A549 (cell line): ENCODE data around the gene ZDHHC9. TPM values are rescaled to one million over a fixed set of nuclear protein-coding genes. Genes with fewer than 3 reads are reported as not detected.

Experiments used
- ATAC-seq, 2 experiments: fragments of 200-7000 bp in 1 of 2; fragments of >200 bp in 1 of 2; cut with Nextera tagmentation in 1 of 2; cut with Tn5 transposase in 1 of 2; 3 replicates each; pipeline versions ENCODE4 v1.8.0 to v1.9.1; 2018 to 2020; ENCODE audit warnings: mild to moderate bottlenecking in 1 of 2, moderate library complexity in 1 of 2
- CTCF ChIA-PET: fragments of 300-600 bp; sonication (Branson Sonifier 250); formaldehyde crosslinking; extraction: SDS; loops from one replicate; lab custom pipeline; 2021; ENCODE audit warnings: antibody characterized with exemption, inconsistent platforms; lab: Yijun Ruan, JAX
- POLR2A ChIA-PET: fragments of 350-600 bp; formaldehyde crosslinking; extraction: SDS; loops from one replicate; lab custom pipeline; 2021; ENCODE audit warnings: antibody characterized with exemption, inconsistent platforms; lab: Yijun Ruan, JAX
- DNase-seq, 2 experiments: peaks; one replicate each; pipeline versions ENCODE4 v3.0.0 to v3.0.0-alpha.2; 2011 to 2016; ENCODE audit warnings: low read depth in 1 of 2, low spot score in 1 of 2
- FAIRE-seq: peaks from 2 replicates; lab custom pipeline; 2011; peaks lifted over from hg19 to GRCh38; lab: Jason Lieb, UNC
- H3K27ac ChIP-seq, 2 experiments: fragments of >200 bp; sonication (Bioruptor Twin); formaldehyde crosslinking; 3 replicates each; pipeline ENCODE4 v1.5.1; 2016 to 2017
- H3K4me1 ChIP-seq: fragments of >200 bp; sonication (Bioruptor Twin); formaldehyde crosslinking; 3 replicates; pipeline ENCODE4 v1.6.1; 2016
- H3K4me2 ChIP-seq: fragments of >200 bp; sonication (Bioruptor Twin); formaldehyde crosslinking; 3 replicates; pipeline ENCODE4 v1.6.1; 2016
- H3K4me3 ChIP-seq: fragments of >200 bp; sonication (Bioruptor Twin); formaldehyde crosslinking; 3 replicates; pipeline ENCODE4 v1.5.1; 2016
- H3K9me3 ChIP-seq: fragments of >200 bp; sonication (Bioruptor Twin); formaldehyde crosslinking; 3 replicates; pipeline ENCODE4 v1.6.1; 2016
- CBX8 ChIP-seq: fragments of 200-600 bp; sonication (generic); IDR thresholded peaks from 2 replicates; pipeline ENCODE4 v1.6.1; 2016
- CEBPB ChIP-seq, 2 experiments: fragments of >200 bp in 1 of 2; sonication (Bioruptor Twin) in 1 of 2; formaldehyde crosslinking in 1 of 2; IDR thresholded peaks; 2 replicates each; pipeline ENCODE4 v1.6.1; 2012 to 2016
- CHD2 ChIP-seq: fragments of 150-350 bp; IDR thresholded peaks from 2 replicates; pipeline ENCODE4 v1.6.1; 2014; ENCODE audit warnings: low read length; ENCODE audit not compliant: partially characterized antibody
- CHD4 ChIP-seq: fragments of 200-600 bp; sonication (generic); IDR thresholded peaks from 2 replicates; pipeline ENCODE4 v1.6.1; 2016; ENCODE audit warnings: antibody characterized with exemption, mild to moderate bottlenecking, borderline replicate concordance
- CTCF ChIP-seq: fragments of >200 bp; sonication (Bioruptor Twin); formaldehyde crosslinking; IDR thresholded peaks from 3 replicates; pipeline ENCODE4 v1.5.1; 2016
- EHMT2 ChIP-seq: fragments of 200-600 bp; sonication (generic); IDR thresholded peaks from 2 replicates; pipeline ENCODE4 v1.6.1; 2016; ENCODE audit warnings: antibody characterized with exemption, low read depth, mild to moderate bottlenecking, moderate library complexity
- ELK1 ChIP-seq: fragments of 150-350 bp; IDR thresholded peaks from 2 replicates; pipeline ENCODE4 v1.6.1; 2014; ENCODE audit warnings: low read depth, mild to moderate bottlenecking, low read length
- FOSB ChIP-seq: fragments of 250-450 bp; sonication (Bioruptor Pico); IDR thresholded peaks from 2 replicates; pipeline ENCODE4 v1.5.0; 2020; ENCODE audit warnings: mild to moderate bottlenecking, moderate library complexity
- HDAC2 ChIP-seq: fragments of 200-600 bp; sonication (generic); IDR thresholded peaks from 2 replicates; pipeline ENCODE4 v1.6.1; 2016
- HOXA7 ChIP-seq: fragments of 250-450 bp; sonication (Bioruptor Pico); IDR thresholded peaks from 2 replicates; pipeline ENCODE4 v1.5.0; 2020; ENCODE audit warnings: mild to moderate bottlenecking, moderate library complexity
- HOXB13 ChIP-seq: fragments of 250-450 bp; sonication (Bioruptor Pico); IDR thresholded peaks from 2 replicates; pipeline ENCODE4 v1.5.0; 2020; ENCODE audit warnings: low read depth, mild to moderate bottlenecking, moderate library complexity
- JUNB ChIP-seq: fragments of >200 bp; sonication (Bioruptor Twin); formaldehyde crosslinking; IDR thresholded peaks from 2 replicates; pipeline ENCODE4 v1.6.1; 2016
- KDM5A ChIP-seq: fragments of 200-600 bp; sonication (generic); IDR thresholded peaks from 2 replicates; pipeline ENCODE4 v1.6.1; 2016; ENCODE audit warnings: antibody characterized with exemption, mild to moderate bottlenecking
- MAZ ChIP-seq: fragments of 150-350 bp; IDR thresholded peaks from 2 replicates; pipeline ENCODE4 v1.6.1; 2014; ENCODE audit warnings: antibody characterized with exemption, low read depth, low read length, borderline replicate concordance
- PBX3 ChIP-seq: IDR thresholded peaks from 2 replicates; pipeline ENCODE4 v1.6.1; 2012
- POLR2AphosphoS2 ChIP-seq: conservative IDR thresholded peaks from 2 replicates; pipeline ENCODE4 v1.6.1; 2012; ENCODE audit warnings: low read length, improper control_type of control experiment, inconsistent platforms
- RAD21 ChIP-seq, 2 experiments: fragments of >200 bp in 1 of 2; sonication (Bioruptor Twin) in 1 of 2; formaldehyde crosslinking in 1 of 2; IDR thresholded peaks in 1 of 2; conservative IDR thresholded peaks in 1 of 2; 2 replicates in 1 of 2; 3 replicates in 1 of 2; pipeline ENCODE4 v1.6.1; 2012 to 2018; ENCODE audit warnings: inconsistent platforms in 1 of 2
- RCOR1 ChIP-seq: fragments of 150-350 bp; IDR thresholded peaks from 2 replicates; pipeline ENCODE4 v1.6.1; 2014; ENCODE audit warnings: antibody characterized with exemption, low read length, low read depth
- REST ChIP-seq: fragments of 200-600 bp; sonication (generic); IDR thresholded peaks from 2 replicates; pipeline ENCODE4 v1.6.1; 2016; ENCODE audit warnings: antibody characterized with exemption, mild to moderate bottlenecking, moderate library complexity
- RNF2 ChIP-seq: fragments of 200-600 bp; sonication (generic); IDR thresholded peaks from 2 replicates; pipeline ENCODE4 v1.6.1; 2016; ENCODE audit warnings: low read depth, mild to moderate bottlenecking, antibody characterized with exemption, moderate library complexity, borderline replicate concordance
- SREBF2 ChIP-seq: fragments of 450-650 bp; IDR thresholded peaks from 2 replicates; pipeline ENCODE4 v1.6.1; 2014; ENCODE audit warnings: mild to moderate bottlenecking, moderate library complexity
- TFCP2L1 ChIP-seq: fragments of 250-450 bp; sonication (Bioruptor Pico); IDR thresholded peaks from 2 replicates; pipeline ENCODE4 v1.5.0; 2021; ENCODE audit warnings: mild to moderate bottlenecking
- TP53 ChIP-seq: fragments of 250-450 bp; sonication (Bioruptor Pico); IDR thresholded peaks from 2 replicates; pipeline ENCODE4 v1.5.0; 2021; ENCODE audit warnings: mild to moderate bottlenecking, moderate library complexity
- USF2 ChIP-seq: fragments of 450-650 bp; IDR thresholded peaks from 2 replicates; pipeline ENCODE4 v1.6.1; 2014; ENCODE audit warnings: antibody characterized with exemption
- ZFP36 ChIP-seq: fragments of 450-650 bp; IDR thresholded peaks from 2 replicates; pipeline ENCODE4 v1.6.1; 2014; ENCODE audit warnings: borderline replicate concordance; ENCODE audit not compliant: partially characterized antibody
- ZNF302 ChIP-seq: fragments of 250-450 bp; sonication (Bioruptor Pico); IDR thresholded peaks from 2 replicates; pipeline ENCODE4 v1.9.0; 2021; ENCODE audit warnings: inconsistent platforms, mild to moderate bottlenecking, moderate library complexity
- ZSCAN20 ChIP-seq: fragments of 250-450 bp; sonication (Bioruptor Pico); IDR thresholded peaks from 2 replicates; pipeline ENCODE4 v1.8.0; 2022; ENCODE audit warnings: mild to moderate bottlenecking, moderate library complexity
- WGBS: methylation state at CpG from one replicate; pipeline ENCODE4 v1.1.6; 2017; ENCODE audit errors: missing lambda C conversion rate; 5-methylcytosine and 5-hydroxymethylcytosine counted together
- polyA plus RNA-seq, 4 experiments: library from polyadenylated mRNA; depleted of rRNA in 3 of 4; stranded (reverse); fragments of >200 nt; fragmentation: RNase III in 1 of 4; extraction: RNeasy Plus Mini Kit Qiagen cat#74134 plus additional on column Dnase treatment in 1 of 4; gene quantifications; 2 replicates in 3 of 4; 3 replicates in 1 of 4; pipeline ENCODE4 v1.2.3, GENCODE V29; 2011 to 2017

The ZDHHC9 gene
- polyA plus RNA-seq, 2 of the 4 experiments (the other 2 are of a cell fraction): 20.2 to 50.6 TPM

- WGBS: 67% methylated on average over 4 of the region's 4 CpGs
- FAIRE-seq (no peak), DNase-seq (no peak), ATAC-seq (no peak)
- Histone ChIP-seq H3K4me3 (no peak overlapping the region), H3K4me2 (no peak overlapping the region), H3K27ac (no peak overlapping the region), H3K9me3 (no peaks in the 10 kb centered on the region), H3K4me1 (no peaks in the 10 kb centered on the region)
- POLR2A ChIA-PET: no interaction called here
- TF ChIP-seq CHD2 (no peak), CEBPB (IDR thresholded peaks at IDR 0.05) (no peak), MAZ (no peak), CTCF (no peak), ELK1 (no peak), PBX3 (no peak), ZFP36 (no peak), KDM5A (no peak), ZSCAN20 (CRISPR knock-in tag) (no peak), HDAC2 (no peak), TP53 (CRISPR knock-in tag) (no peak), JUNB (no peak), HOXA7 (CRISPR knock-in tag) (no peak), RCOR1 (no peak), FOSB (CRISPR knock-in tag) (no peak), CHD4 (no peak)
- CTCF ChIA-PET: no interaction called here
Measured at GRCh38 chrX:129761596-129761995, 82.1 kb downstream of the ZDHHC9 start.

- WGBS: 93% methylated on average over 3 of the region's 6 CpGs
- H3K9me3 ChIP-seq: no peaks in the 10 kb centered on the region
- H3K4me3 ChIP-seq: no peak overlapping the region
- CTCF ChIA-PET: no interaction called here
- H3K4me1 ChIP-seq: no peaks in the 10 kb centered on the region
- DNase-seq (no peak), FAIRE-seq (no peak), ATAC-seq (no peak)
- POLR2A ChIA-PET: no interaction called here
- H3K4me2 ChIP-seq: no peak overlapping the region
- H3K27ac ChIP-seq: no peak overlapping the region
- TF ChIP-seq SREBF2 (no peak), PBX3 (no peak), CBX8 (no peak), CTCF (no peak), HOXB13 (no peak), EHMT2 (no peak), ZNF302 (CRISPR knock-in tag) (no peak), USF2 (no peak), REST (no peak), HOXA7 (CRISPR knock-in tag) (no peak), RNF2 (no peak), POLR2AphosphoS2 (no peak), TFCP2L1 (CRISPR knock-in tag) (no peak), RAD21 (conservative IDR thresholded peaks at IDR 0.05 in 1 of 2, IDR thresholded peaks at IDR 0.05 in 1 of 2) (no peak)
Measured at GRCh38 chrX:129760981-129761380, 82.7 kb downstream of the ZDHHC9 start.
